T-cell (primary cell): ENCODE results near the gene AGGF1. TPM values are rescaled to one million over a fixed set of nuclear protein-coding genes. Genes with fewer than 3 reads are reported as not detected.
"Not testable (repeated sequence)": the region's sequence is repeated elsewhere in the genome, so short reads cannot be mapped to it uniquely, and the experiment has no call there.

Source experiments
- ATAC-seq, 4 experiments: fragments of 200-7000 bp in 3 of 4; fragments of 150-1000 bp in 1 of 4; cut with Tn5 transposase; replicated peaks in 1 of 4; 1 replicate in 3 of 4; 2 replicates in 1 of 4; pipeline ENCODE4 v1.10.0; 2021; ENCODE audit warnings: moderate library complexity in 3 of 4, mild to moderate bottlenecking in 2 of 4, moderate number of reproducible peaks in 1 of 4
- CTCF ChIA-PET, 2 donors: fragments of 300-600 bp; sonication (Branson Sonifier 250); formaldehyde crosslinking; loops; one replicate each; lab custom pipeline; 2022; ENCODE audit warnings: antibody characterized with exemption in 2 of 2; lab: Charles Lee
- POLR2A ChIA-PET, 2 donors: fragments of 300-600 bp; sonication (Branson Sonifier 250); formaldehyde crosslinking; loops; one replicate each; lab custom pipeline; 2022; ENCODE audit warnings: antibody characterized with exemption in 2 of 2; lab: Charles Lee
- DNase-seq, 35 experiments: peaks; one replicate each; pipeline versions ENCODE4 v3.0.0 to v3.0.0-alpha.2; 2013 to 2023
- H3K27ac ChIP-seq: one replicate; pipeline ENCODE4 v1.5.1; 2013; ENCODE audit warnings: low read length
- H3K27me3 ChIP-seq, 2 experiments: replicated peaks in 1 of 2; 1 replicate in 1 of 2; 2 replicates in 1 of 2; pipeline versions ENCODE4 v1.6.1 to v1.7.0; 2013; ENCODE audit warnings: low read length in 1 of 2, mixed read lengths in 1 of 2; ENCODE audit not compliant: control insufficient read depth in 2 of 2, insufficient read depth in 2 of 2; ENCODE audit errors: extremely low read depth in 1 of 2
- H3K36me3 ChIP-seq, 2 donors: 1 replicate in 1 of 2; 2 replicates in 1 of 2; pipeline versions ENCODE4 v1.6.1 to v1.7.0; 2013; ENCODE audit warnings: low read length in 1 of 2; ENCODE audit not compliant: control insufficient read depth in 2 of 2, insufficient read depth in 1 of 2; ENCODE audit errors: extremely low read depth in 1 of 2
- H3K4me1 ChIP-seq, 2 experiments: 1 replicate in 1 of 2; 2 replicates in 1 of 2; pipeline versions ENCODE4 v1.6.1 to v1.7.0; 2013; ENCODE audit warnings: low read length in 2 of 2, mixed read lengths in 1 of 2; ENCODE audit not compliant: insufficient read depth in 2 of 2, control insufficient read depth in 1 of 2; ENCODE audit errors: extremely low read depth in 1 of 2
- H3K4me3 ChIP-seq, 2 donors: 1 replicate in 1 of 2; 2 replicates in 1 of 2; pipeline versions ENCODE4 v1.5.1 to v1.7.0; 2013; ENCODE audit warnings: mild to moderate bottlenecking in 2 of 2, low read length in 1 of 2, moderate library complexity in 1 of 2; ENCODE audit not compliant: control insufficient read depth in 1 of 2; ENCODE audit errors: extremely low read depth in 1 of 2
- H3K9me3 ChIP-seq: 2 replicates; pipeline ENCODE4 v1.7.0; 2013
- H3K27ac Mint-ChIP-seq, 2 donors: one replicate each; pipeline ENCODE4 v1.8.0; 2020 to 2021; ENCODE audit warnings: mild to moderate bottlenecking in 2 of 2, mixed read lengths in 2 of 2
- H3K27me3 Mint-ChIP-seq, 2 donors: one replicate each; pipeline ENCODE4 v1.8.0; 2021 to 2022; ENCODE audit warnings: mixed read lengths in 2 of 2
- H3K36me3 Mint-ChIP-seq: one replicate; pipeline ENCODE4 v1.8.0; 2021; ENCODE audit warnings: mixed read lengths
- H3K4me1 Mint-ChIP-seq, 3 donors: one replicate each; pipeline ENCODE4 v1.8.0; 2020 to 2022; ENCODE audit warnings: mixed read lengths in 3 of 3, mild to moderate bottlenecking in 1 of 3
- H3K4me3 Mint-ChIP-seq, 3 donors: one replicate each; pipeline ENCODE4 v1.8.0; 2020 to 2022; ENCODE audit warnings: mild to moderate bottlenecking in 3 of 3, mixed read lengths in 3 of 3, moderate library complexity in 3 of 3
- H3K9me3 Mint-ChIP-seq, 3 donors: one replicate each; pipeline ENCODE4 v1.8.0; 2020 to 2022; ENCODE audit warnings: mixed read lengths in 3 of 3
- WGBS: methylation state at CpG from one replicate; pipeline ENCODE4 v1.1.5; 2013; ENCODE audit warnings: missing lambda C conversion rate; ENCODE audit not compliant: insufficient coverage; 5-methylcytosine and 5-hydroxymethylcytosine counted together
- total RNA-seq, 35 experiments: library from RNA in 6 of 35; stranded (reverse) in 6 of 35; fragments of 120-200 nt in 1 of 35; gene quantifications; one replicate each; pipeline versions ENCODE4 v1.2.1 to v1.2.4 and lab custom pipeline; 2013 to 2026

AGGF1 gene
- total RNA-seq, 5 donors from 2014 or later (not counting 1 experiment from before 2014, with no cell fraction given): 16.7 to 32.7 (median 27.5) TPM

GRCh38 chr5:77107035-77107434, 76.8 kb downstream of the AGGF1 start:
- H3K36me3 ChIP-seq, H3K27me3 Mint-ChIP-seq, H3K4me3 Mint-ChIP-seq, H3K36me3 Mint-ChIP-seq, H3K4me1 ChIP-seq, H3K27ac Mint-ChIP-seq, H3K27ac ChIP-seq, POLR2A ChIA-PET, H3K9me3 Mint-ChIP-seq, H3K27me3 ChIP-seq, ATAC-seq, H3K9me3 ChIP-seq, H3K4me3 ChIP-seq, H3K4me1 Mint-ChIP-seq, DNase-seq: not testable (repeated sequence)
- CTCF ChIA-PET: interaction anchor here in 1 of 2 donors (0.6 kb wide), 1 partner anchor 492 kb away, joined by 4 read pairs; no protein-coding TSS in a partner anchor
- WGBS: no CpG with 5 or more reads among the region's 4 CpGs

Other genes starting within 250 kb of the AGGF1 start
- 1 to 10 TPM; 1.4 to 7.6 (median 5.5) TPM for gene F2RL1, start 211.4 kb upstream of the AGGF1 start, total RNA-seq
- 1 to 10 TPM in 1 of 5 donors, under 1 TPM in 3, not detected in 1; 0.32 to 1.1 (median 0.42) TPM for gene S100Z, start 180.4 kb upstream of the AGGF1 start, total RNA-seq
- 1 to 10 TPM in 2 of 5 donors, under 1 TPM in 3; 0.51 to 1.2 (median 0.93) TPM for gene CRHBP, start 77.4 kb upstream of the AGGF1 start, total RNA-seq
- 1 to 10 TPM; 2.9 to 5.1 (median 4.3) TPM for gene ZBED3, start 56.9 kb downstream of the AGGF1 start, total RNA-seq
- under 1 TPM in 3 of 5 donors, not detected in 2; 0.15 to 0.66 (median 0.23) TPM for gene PDE8B, start 180.3 kb downstream of the AGGF1 start, total RNA-seq